HUES6 (cell line): ENCODE data around the gene TNKS1BP1.

Experiments used
- H3K27ac ChIP-seq: 2 replicates; pipeline ENCODE4 v1.7.0; 2013; ENCODE audit warnings: low read depth, mild to moderate bottlenecking, low read length, inconsistent platforms
- H3K27me3 ChIP-seq: 2 replicates; pipeline ENCODE4 v1.6.1; 2013; ENCODE audit warnings: low read length; ENCODE audit not compliant: control insufficient read depth, insufficient read depth
- H3K36me3 ChIP-seq: 2 replicates; pipeline ENCODE4 v1.6.1; 2013; ENCODE audit warnings: low read length; ENCODE audit not compliant: control insufficient read depth, insufficient read depth
- H3K4me1 ChIP-seq: 2 replicates; pipeline ENCODE4 v1.6.1; 2013; ENCODE audit warnings: low read length; ENCODE audit not compliant: control insufficient read depth, insufficient read depth
- H3K4me3 ChIP-seq: 2 replicates; pipeline ENCODE4 v1.5.1; 2013; ENCODE audit warnings: low read depth, low read length
- H3K9ac ChIP-seq: one replicate; pipeline ENCODE4 v1.6.1; 2013; ENCODE audit warnings: mild to moderate bottlenecking, low read length
- H3K9me3 ChIP-seq: 2 replicates; pipeline ENCODE4 v1.6.1; 2013; ENCODE audit warnings: low read depth, low read length; ENCODE audit not compliant: control insufficient read depth, insufficient read depth

Gene TNKS1BP1

GRCh38 chr11:57353852-57354251 lies 29.1 kb upstream of the TNKS1BP1 start:
- Histone ChIP-seq H3K9ac (no peak overlapping the region), H3K4me1 (peaks cover 17% of the 10 kb centered on the region), H3K27me3 (no peaks in the 10 kb centered on the region), H3K4me3 (no peak overlapping the region), H3K36me3 (no peaks in the 10 kb centered on the region), H3K27ac (no peak overlapping the region), H3K9me3 (no peaks in the 10 kb centered on the region)

DNA sequence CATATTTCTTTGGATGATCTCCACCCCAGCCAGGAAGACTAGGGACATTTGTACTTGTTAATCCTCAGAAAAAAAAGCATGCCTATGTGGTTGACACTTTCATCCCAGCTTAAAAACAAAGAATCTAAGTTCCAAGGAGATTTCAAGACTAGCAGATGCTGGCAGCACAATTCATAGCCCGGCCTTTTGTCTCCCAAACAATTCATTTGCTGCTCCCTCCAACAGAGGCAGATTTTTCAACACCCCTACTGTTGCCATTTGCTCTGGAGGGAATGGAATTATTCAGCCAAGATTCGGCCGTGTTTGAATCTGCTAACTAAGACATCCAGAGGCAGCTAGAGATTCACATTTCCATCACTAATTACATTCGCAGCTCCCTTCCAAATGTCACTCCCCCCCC lies 28.7 kb upstream of the TNKS1BP1 start:
- Histone ChIP-seq H3K4me3 (no peak overlapping the region), H3K27ac (no peak overlapping the region), H3K36me3 (no peaks in the 10 kb centered on the region), H3K9me3 (no peaks in the 10 kb centered on the region), H3K9ac (no peak overlapping the region), H3K4me1 (peaks cover 17% of the 10 kb centered on the region), H3K27me3 (0 out of 2 replicates have a peak, but pooled peaks cover 2% of the 10 kb centered on the region)

DNA sequence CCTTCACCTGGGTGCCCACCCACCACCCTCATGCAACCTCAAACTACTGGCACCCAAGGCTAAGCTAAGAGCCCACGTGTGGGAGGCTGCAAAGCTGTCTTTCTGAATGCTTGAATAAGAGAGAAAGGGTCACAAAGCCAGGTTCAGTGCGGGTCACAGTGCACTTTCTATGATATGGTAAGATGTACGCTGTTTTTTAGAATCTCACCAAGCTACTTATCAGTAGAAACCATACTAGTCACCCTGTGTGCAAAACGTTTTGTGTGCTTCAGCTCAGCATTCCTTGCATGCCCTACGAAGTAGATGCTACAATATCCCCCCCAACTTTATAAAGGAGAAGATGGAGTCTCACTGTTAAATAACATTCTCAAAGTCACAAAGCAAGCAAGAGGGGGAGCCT lies 28.3 kb upstream of the TNKS1BP1 start:
- no peaks in the 10 kb centered on the region for H3K36me3 ChIP-seq
- H3K9me3 ChIP-seq = no peaks in the 10 kb centered on the region
- no peak overlapping the region for H3K27ac ChIP-seq
- H3K4me3 ChIP-seq = no peak overlapping the region
- no peak overlapping the region for H3K9ac ChIP-seq
- H3K27me3 ChIP-seq = 0 out of 2 replicates have a peak, but pooled peaks cover 5% of the 10 kb centered on the region
- H3K4me1 ChIP-seq = peaks cover 17% of the 10 kb centered on the region

GRCh38 chr11:57349491-57350274 lies 24.9 kb upstream of the TNKS1BP1 start:
- Histone ChIP-seq H3K4me3 (peak overlapping the region; percentile 51), H3K36me3 (no peaks in the 10 kb centered on the region), H3K27ac (no peak overlapping the region), H3K9me3 (no peaks in the 10 kb centered on the region), H3K4me1 (peaks cover 23% of the 10 kb centered on the region), H3K9ac (peak overlapping the region; percentile 11), H3K27me3 (0 out of 2 replicates have a peak, but pooled peaks cover 13% of the 10 kb centered on the region)

- Histone ChIP-seq H3K27me3 (0 out of 2 replicates have a peak, but pooled peaks cover 13% of the 10 kb centered on the region), H3K4me1 (peaks cover 24% of the 10 kb centered on the region), H3K27ac (no peak overlapping the region), H3K36me3 (no peaks in the 10 kb centered on the region), H3K4me3 (no peak overlapping the region), H3K9ac (no peak overlapping the region), H3K9me3 (no peaks in the 10 kb centered on the region)
Observed at GRCh38 chr11:57348636-57349313, 24.0 kb upstream of the TNKS1BP1 start.

DNA sequence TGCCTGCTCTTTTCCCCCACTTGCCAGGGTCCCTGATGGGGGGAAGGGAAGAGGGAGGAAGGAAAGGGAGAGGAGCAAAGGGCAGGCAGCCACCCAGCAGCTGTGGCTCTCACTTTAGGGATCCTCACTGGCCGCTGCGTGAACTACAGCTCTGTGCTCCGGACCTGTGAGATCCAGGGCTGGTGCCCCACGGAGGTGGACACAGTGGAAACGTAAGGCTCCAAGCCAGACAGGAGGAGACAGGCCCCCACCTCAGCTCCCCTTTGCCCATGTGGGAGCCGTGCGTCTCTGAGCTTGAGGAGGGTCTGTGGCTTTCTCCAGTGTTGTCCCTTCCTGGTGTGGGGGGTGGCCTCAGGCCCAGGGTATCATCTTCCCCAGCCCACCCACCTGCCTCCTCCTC lies 23.3 kb upstream of the TNKS1BP1 start:
- Histone ChIP-seq H3K9ac (no peak overlapping the region), H3K4me1 (peaks cover 24% of the 10 kb centered on the region), H3K4me3 (no peak overlapping the region), H3K9me3 (no peaks in the 10 kb centered on the region), H3K36me3 (no peaks in the 10 kb centered on the region), H3K27me3 (0 out of 2 replicates have a peak, but pooled peaks cover 13% of the 10 kb centered on the region), H3K27ac (no peak overlapping the region)

DNA sequence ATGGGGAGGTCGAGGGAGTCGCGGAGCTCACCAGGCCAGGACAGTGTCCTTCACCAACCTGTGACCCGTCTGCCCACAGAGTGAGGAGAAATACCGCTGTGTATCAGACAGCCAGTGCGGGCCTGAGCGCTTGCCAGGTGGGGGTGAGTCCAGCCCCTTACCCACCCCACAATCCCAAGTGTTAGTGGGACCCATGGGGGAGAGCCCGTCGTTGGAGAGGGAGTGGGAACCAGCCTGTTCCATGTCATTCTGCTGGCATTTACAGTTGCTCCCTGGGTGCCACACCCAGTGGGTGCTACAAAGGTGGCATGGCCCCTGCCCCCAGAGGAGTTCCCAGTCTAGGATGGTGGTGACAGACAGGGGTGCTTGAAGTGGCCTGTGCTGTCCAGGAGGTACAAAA lies 22.6 kb upstream of the TNKS1BP1 start:
- Histone ChIP-seq H3K9ac (no peak overlapping the region), H3K27me3 (0 out of 2 replicates have a peak, but pooled peaks cover 13% of the 10 kb centered on the region), H3K9me3 (no peaks in the 10 kb centered on the region), H3K36me3 (no peaks in the 10 kb centered on the region), H3K27ac (no peak overlapping the region), H3K4me1 (peaks cover 27% of the 10 kb centered on the region), H3K4me3 (no peak overlapping the region)

DNA sequence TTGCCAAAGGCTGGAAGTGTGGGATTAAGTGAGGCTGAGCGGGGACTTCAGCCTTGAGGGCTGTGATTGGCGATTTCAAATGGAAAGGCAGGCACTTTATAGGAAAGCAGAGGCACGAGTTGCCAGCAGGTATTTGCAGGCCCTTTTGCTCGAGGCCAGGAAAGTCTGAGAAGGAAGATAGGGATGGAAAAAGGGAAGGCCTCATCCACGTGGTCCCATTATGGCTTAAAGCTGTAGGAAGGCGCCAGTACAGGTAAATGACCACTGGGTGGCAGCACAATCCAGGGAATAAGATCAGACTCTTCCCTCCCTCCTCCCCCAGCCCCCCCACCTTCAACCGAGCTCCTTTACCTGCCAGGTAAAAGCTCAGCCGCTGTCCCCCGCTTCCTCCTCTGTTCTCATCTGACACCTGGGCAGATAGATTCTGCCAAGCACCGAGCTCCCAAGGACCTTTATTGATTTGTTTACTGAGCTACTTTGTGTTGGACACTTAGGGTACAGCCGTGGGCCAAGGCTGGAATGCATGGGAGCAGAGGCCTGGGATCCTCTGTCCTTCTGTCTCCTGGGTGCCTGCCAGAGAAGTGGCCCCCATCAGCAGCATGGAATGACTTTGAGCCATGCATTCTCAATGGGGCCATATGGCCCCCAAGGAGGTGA lies 20.9 kb upstream of the TNKS1BP1 start:
- H3K4me1 ChIP-seq = peaks cover 27% of the 10 kb centered on the region
- no peak overlapping the region for H3K9ac ChIP-seq
- no peak overlapping the region for H3K27ac ChIP-seq
- H3K27me3 ChIP-seq = 0 out of 2 replicates have a peak, but pooled peaks cover 13% of the 10 kb centered on the region
- no peak overlapping the region for H3K4me3 ChIP-seq
- no peaks in the 10 kb centered on the region for H3K9me3 ChIP-seq
- H3K36me3 ChIP-seq = no peaks in the 10 kb centered on the region

- Histone ChIP-seq H3K4me1 (peaks cover 33% of the 10 kb centered on the region), H3K4me3 (no peak overlapping the region), H3K27me3 (peaks cover 13% of the 10 kb centered on the region; the same call in 1 of the 2 replicates), H3K36me3 (no peaks in the 10 kb centered on the region), H3K9ac (no peak overlapping the region), H3K27ac (no peak overlapping the region), H3K9me3 (no peaks in the 10 kb centered on the region)
Observed at GRCh38 chr11:57344826-57345225, 20.1 kb upstream of the TNKS1BP1 start.

- Histone ChIP-seq H3K36me3 (no peaks in the 10 kb centered on the region), H3K9ac (no peak overlapping the region), H3K4me1 (peaks cover 32% of the 10 kb centered on the region), H3K9me3 (no peaks in the 10 kb centered on the region), H3K4me3 (no peak overlapping the region), H3K27ac (no peak overlapping the region), H3K27me3 (peaks cover 16% of the 10 kb centered on the region; the same call in 1 of the 2 replicates)
Observed at GRCh38 chr11:57343825-57344224, 19.1 kb upstream of the TNKS1BP1 start.

GRCh38 chr11:57342702-57343101 lies 17.9 kb upstream of the TNKS1BP1 start:
- peaks cover 9% of the 10 kb centered on the region; the same call in 1 of the 2 replicates for H3K27me3 ChIP-seq
- no peak overlapping the region for H3K9ac ChIP-seq
- H3K4me1 ChIP-seq = peaks cover 39% of the 10 kb centered on the region
- H3K36me3 ChIP-seq = no peaks in the 10 kb centered on the region
- H3K27ac ChIP-seq = no peak overlapping the region
- no peaks in the 10 kb centered on the region for H3K9me3 ChIP-seq
- H3K4me3 ChIP-seq = no peak overlapping the region
